GM12878 (cell line): ENCODE results near the gene FAM156B. TPM values are rescaled to one million over a fixed set of nuclear protein-coding genes. Genes with fewer than 3 reads are reported as not detected.

ENCODE experiments used
- ATF7 ChIP-seq: fragments of 450-650 bp; IDR thresholded peaks from 2 replicates; pipeline ENCODE4 v1.6.1; 2016; ENCODE audit warnings: low read depth, mild to moderate bottlenecking
- BCL11A ChIP-seq: IDR thresholded peaks from 2 replicates; pipeline ENCODE4 v1.6.1; 2011; ENCODE audit warnings: low read depth, low read length
- CBX3 ChIP-seq: fragments of 200-600 bp; sonication (generic); IDR thresholded peaks from 2 replicates; pipeline ENCODE4 v1.6.1; 2016; ENCODE audit warnings: low read depth, borderline replicate concordance
- E2F8 ChIP-seq: fragments of 450-650 bp; IDR thresholded peaks from 2 replicates; pipeline ENCODE4 v1.6.1; 2018; ENCODE audit warnings: mild to moderate bottlenecking, low read depth, moderate library complexity; ENCODE audit not compliant: partially characterized antibody
- HDAC2 ChIP-seq: fragments of 200-600 bp; sonication (generic); IDR thresholded peaks from 2 replicates; pipeline ENCODE4 v1.6.1; 2017
- HDGF ChIP-seq: fragments of 450-650 bp; IDR thresholded peaks from 2 replicates; pipeline ENCODE4 v1.6.1; 2016; ENCODE audit warnings: antibody characterized with exemption
- IKZF1 ChIP-seq: fragments of 450-650 bp; conservative IDR thresholded peaks from 2 replicates; pipeline ENCODE4 v1.6.1; 2017; ENCODE audit warnings: antibody characterized with exemption, mild to moderate bottlenecking
- IRF4 ChIP-seq: IDR thresholded peaks from 2 replicates; pipeline ENCODE4 v1.6.1; 2011; ENCODE audit warnings: low read depth, low read length
- JUNB ChIP-seq: IDR thresholded peaks from 2 replicates; pipeline ENCODE4 v1.6.1; 2016; ENCODE audit warnings: antibody characterized with exemption, mild to moderate bottlenecking
- KLF5 ChIP-seq: fragments of 450-650 bp; IDR thresholded peaks from 2 replicates; pipeline ENCODE4 v1.6.1; 2014; ENCODE audit warnings: mild to moderate bottlenecking; ENCODE audit not compliant: partially characterized antibody
- NFYA ChIP-seq: IDR thresholded peaks from 2 replicates; pipeline ENCODE4 v1.6.1; 2011; ENCODE audit warnings: low read depth, mild to moderate bottlenecking, low read length, improper control_type of control experiment, borderline replicate concordance
- NFYB ChIP-seq: IDR thresholded peaks from 2 replicates; pipeline ENCODE4 v1.6.1; 2011; ENCODE audit warnings: low read depth, mild to moderate bottlenecking, low read length, improper control_type of control experiment, moderate library complexity; ENCODE audit not compliant: insufficient read depth
- RUNX3 ChIP-seq: IDR thresholded peaks from 2 replicates; pipeline ENCODE4 v1.6.1; 2012; ENCODE audit warnings: low read length, inconsistent platforms
- SPI1 ChIP-seq: IDR thresholded peaks from 2 replicates; pipeline ENCODE4 v1.6.1; 2011; ENCODE audit warnings: low read depth, mild to moderate bottlenecking, low read length, moderate library complexity, borderline replicate concordance; ENCODE audit not compliant: insufficient read depth
- SUZ12 ChIP-seq: fragments of 200-600 bp; sonication (generic); IDR thresholded peaks from one replicate; pipeline ENCODE4 v1.6.1; 2018; ENCODE audit warnings: antibody characterized with exemption, mild to moderate bottlenecking; ENCODE audit not compliant: unreplicated experiment
- USF2 ChIP-seq: IDR thresholded peaks from 2 replicates; pipeline ENCODE4 v1.6.1; 2011; ENCODE audit warnings: low read depth, low read length, improper control_type of control experiment, borderline replicate concordance
- ZNF217 ChIP-seq: fragments of 450-650 bp; IDR thresholded peaks from 2 replicates; pipeline ENCODE4 v1.6.1; 2017; ENCODE audit warnings: antibody characterized with exemption, mild to moderate bottlenecking
- polyA plus RNA-seq, 11 experiments: library from polyadenylated mRNA; depleted of rRNA in 4 of 11; unstranded in 6 of 11; stranded (reverse) in 5 of 11; fragments of >200 nt; fragmentation: Nextera tagmentation in 4 of 11; fragmentation: Illumina TruSeq in 1 of 11; extraction: Ambion mirVana in 4 of 11; extraction: Trizol in 1 of 11; gene quantifications; 1 replicate in 1 of 11; 2 replicates in 10 of 11; pipeline versions ENCODE4 v1.2.1 to v1.2.3, GENCODE V29; 2011 to 2016; ENCODE audit warnings: inconsistent platforms in 2 of 11, missing spikeins in 2 of 11, low read depth in 1 of 11
- total RNA-seq, 4 experiments: library from RNA; depleted of rRNA in 3 of 4; stranded (reverse); fragments of >200 nt in 3 of 4; fragmentation: Illumina TruSeq in 1 of 4; extraction: Trizol in 1 of 4; gene quantifications; 2 replicates each; pipeline versions ENCODE4 v1.2.1 to v1.2.3, GENCODE V29; 2013 to 2021
- TF ChIP-seq, protein P1 (sequence below): fragments of 450-650 bp; formaldehyde crosslinking; IDR thresholded peaks from 2 replicates; pipeline ENCODE4 v1.4.0; 2020; ENCODE audit warnings: mild to moderate bottlenecking, moderate library complexity
- TF ChIP-seq, protein P2 (sequence below): IDR thresholded peaks from 2 replicates; pipeline ENCODE4 v1.6.1; 2011; ENCODE audit warnings: borderline replicate concordance, low read depth, mild to moderate bottlenecking, moderate library complexity, low read length; ENCODE audit not compliant: insufficient read depth, poor library complexity, severe bottlenecking
- TF ChIP-seq, protein P3 (sequence below): fragments of 450-650 bp; IDR thresholded peaks from 2 replicates; pipeline ENCODE4 v1.6.1; 2017; ENCODE audit warnings: mild to moderate bottlenecking

The FAM156B gene
- total and polyA plus RNA-seq, 10 of the 15 experiments (the other 5 are each of a cell fraction or from before 2014, with no cell fraction given): 0.53 to 27.9 (median 16.8) TPM

DNA sequence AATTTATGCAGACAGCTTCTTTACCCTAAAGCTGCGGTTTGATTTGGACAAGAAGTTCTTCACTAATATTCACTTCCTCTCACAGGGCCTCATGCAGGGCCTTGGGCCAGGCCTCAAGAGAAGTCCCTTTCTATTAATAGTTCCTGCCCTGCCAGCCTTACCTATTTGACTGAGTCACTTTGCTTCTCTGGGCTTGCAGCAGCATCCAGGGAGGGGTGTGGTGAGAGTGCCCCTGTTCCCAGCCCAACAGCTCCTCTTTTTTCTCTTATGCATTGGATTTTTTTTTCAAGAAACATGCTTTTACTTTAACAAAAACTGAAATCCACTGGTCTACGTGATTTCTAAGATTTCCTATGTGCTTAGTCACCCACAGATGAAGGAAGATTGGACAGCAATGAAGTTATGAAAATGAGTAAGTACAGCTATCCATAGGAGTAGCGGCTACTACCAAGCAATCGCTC, 26.7 kb downstream of the FAM156B start (continued):
- peak; percentile 84 for TF ChIP-seq RUNX3
- TF ChIP-seq NFYB: no peak
- no peak for TF ChIP-seq NFYA
- 0 out of 2 replicates have a peak, but pooled peaks have one; percentile 25 for TF ChIP-seq IKZF1
- TF ChIP-seq, protein P1, sequence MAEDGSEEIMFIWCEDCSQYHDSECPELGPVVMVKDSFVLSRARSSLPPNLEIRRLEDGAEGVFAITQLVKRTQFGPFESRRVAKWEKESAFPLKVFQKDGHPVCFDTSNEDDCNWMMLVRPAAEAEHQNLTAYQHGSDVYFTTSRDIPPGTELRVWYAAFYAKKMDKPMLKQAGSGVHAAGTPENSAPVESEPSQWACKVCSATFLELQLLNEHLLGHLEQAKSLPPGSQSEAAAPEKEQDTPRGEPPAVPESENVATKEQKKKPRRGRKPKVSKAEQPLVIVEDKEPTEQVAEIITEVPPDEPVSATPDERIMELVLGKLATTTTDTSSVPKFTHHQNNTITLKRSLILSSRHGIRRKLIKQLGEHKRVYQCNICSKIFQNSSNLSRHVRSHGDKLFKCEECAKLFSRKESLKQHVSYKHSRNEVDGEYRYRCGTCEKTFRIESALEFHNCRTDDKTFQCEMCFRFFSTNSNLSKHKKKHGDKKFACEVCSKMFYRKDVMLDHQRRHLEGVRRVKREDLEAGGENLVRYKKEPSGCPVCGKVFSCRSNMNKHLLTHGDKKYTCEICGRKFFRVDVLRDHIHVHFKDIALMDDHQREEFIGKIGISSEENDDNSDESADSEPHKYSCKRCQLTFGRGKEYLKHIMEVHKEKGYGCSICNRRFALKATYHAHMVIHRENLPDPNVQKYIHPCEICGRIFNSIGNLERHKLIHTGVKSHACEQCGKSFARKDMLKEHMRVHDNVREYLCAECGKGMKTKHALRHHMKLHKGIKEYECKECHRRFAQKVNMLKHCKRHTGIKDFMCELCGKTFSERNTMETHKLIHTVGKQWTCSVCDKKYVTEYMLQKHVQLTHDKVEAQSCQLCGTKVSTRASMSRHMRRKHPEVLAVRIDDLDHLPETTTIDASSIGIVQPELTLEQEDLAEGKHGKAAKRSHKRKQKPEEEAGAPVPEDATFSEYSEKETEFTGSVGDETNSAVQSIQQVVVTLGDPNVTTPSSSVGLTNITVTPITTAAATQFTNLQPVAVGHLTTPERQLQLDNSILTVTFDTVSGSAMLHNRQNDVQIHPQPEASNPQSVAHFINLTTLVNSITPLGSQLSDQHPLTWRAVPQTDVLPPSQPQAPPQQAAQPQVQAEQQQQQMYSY (CRISPR knock-in tag): no peak
- TF ChIP-seq E2F8: no peak
- TF ChIP-seq IRF4: no peak
- TF ChIP-seq HDAC2: no peak
- no peak for TF ChIP-seq SUZ12
- no peak for TF ChIP-seq ATF7
- TF ChIP-seq, protein P2, sequence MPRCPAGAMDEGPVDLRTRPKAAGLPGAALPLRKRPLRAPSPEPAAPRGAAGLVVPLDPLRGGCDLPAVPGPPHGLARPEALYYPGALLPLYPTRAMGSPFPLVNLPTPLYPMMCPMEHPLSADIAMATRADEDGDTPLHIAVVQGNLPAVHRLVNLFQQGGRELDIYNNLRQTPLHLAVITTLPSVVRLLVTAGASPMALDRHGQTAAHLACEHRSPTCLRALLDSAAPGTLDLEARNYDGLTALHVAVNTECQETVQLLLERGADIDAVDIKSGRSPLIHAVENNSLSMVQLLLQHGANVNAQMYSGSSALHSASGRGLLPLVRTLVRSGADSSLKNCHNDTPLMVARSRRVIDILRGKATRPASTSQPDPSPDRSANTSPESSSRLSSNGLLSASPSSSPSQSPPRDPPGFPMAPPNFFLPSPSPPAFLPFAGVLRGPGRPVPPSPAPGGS: no peak
- no peak for TF ChIP-seq USF2
- TF ChIP-seq KLF5: peak; percentile 25
- TF ChIP-seq BCL11A: peak; percentile 12; the same call in 1 of the 2 replicates
- no peak for TF ChIP-seq JUNB
- TF ChIP-seq, protein P3, sequence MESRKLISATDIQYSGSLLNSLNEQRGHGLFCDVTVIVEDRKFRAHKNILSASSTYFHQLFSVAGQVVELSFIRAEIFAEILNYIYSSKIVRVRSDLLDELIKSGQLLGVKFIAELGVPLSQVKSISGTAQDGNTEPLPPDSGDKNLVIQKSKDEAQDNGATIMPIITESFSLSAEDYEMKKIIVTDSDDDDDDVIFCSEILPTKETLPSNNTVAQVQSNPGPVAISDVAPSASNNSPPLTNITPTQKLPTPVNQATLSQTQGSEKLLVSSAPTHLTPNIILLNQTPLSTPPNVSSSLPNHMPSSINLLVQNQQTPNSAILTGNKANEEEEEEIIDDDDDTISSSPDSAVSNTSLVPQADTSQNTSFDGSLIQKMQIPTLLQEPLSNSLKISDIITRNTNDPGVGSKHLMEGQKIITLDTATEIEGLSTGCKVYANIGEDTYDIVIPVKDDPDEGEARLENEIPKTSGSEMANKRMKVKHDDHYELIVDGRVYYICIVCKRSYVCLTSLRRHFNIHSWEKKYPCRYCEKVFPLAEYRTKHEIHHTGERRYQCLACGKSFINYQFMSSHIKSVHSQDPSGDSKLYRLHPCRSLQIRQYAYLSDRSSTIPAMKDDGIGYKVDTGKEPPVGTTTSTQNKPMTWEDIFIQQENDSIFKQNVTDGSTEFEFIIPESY: no peak
- TF ChIP-seq ZNF217: no peak
- TF ChIP-seq CBX3: no peak
- peak; percentile 84 for TF ChIP-seq SPI1
- TF ChIP-seq HDGF: no peak
